HepG2 (cell line): ENCODE measurements around the gene CD84. TPM values are rescaled to one million over a fixed set of nuclear protein-coding genes. Genes with fewer than 3 reads are reported as not detected.

Experiments
- EP300 ChIP-seq, 3 experiments: sonication (generic) in 1 of 3; formaldehyde crosslinking in 1 of 3; IDR thresholded peaks; 2 replicates each; pipeline versions ENCODE4 v1.5.1 to v1.6.1; 2011 to 2020; ENCODE audit warnings: low read depth in 2 of 3, low read length in 2 of 3, borderline replicate concordance in 1 of 3, improper control_type of control experiment in 1 of 3, mild to moderate bottlenecking in 1 of 3, missing genetic modification reagents in 1 of 3, moderate library complexity in 1 of 3
- ETV6 ChIP-seq: sonication (generic); formaldehyde crosslinking; conservative IDR thresholded peaks from 2 replicates; pipeline ENCODE4 v1.4.0; 2020; ENCODE audit warnings: missing genetic modification reagents
- NFKBIZ ChIP-seq: IDR thresholded peaks from 2 replicates; pipeline ENCODE4 v1.6.1; 2018; ENCODE audit warnings: missing genetic modification reagents, missing compliant biosample characterization
- SP5 ChIP-seq: IDR thresholded peaks from 2 replicates; pipeline ENCODE4 v1.6.1; 2016; ENCODE audit warnings: low read depth, borderline replicate concordance
- TARDBP ChIP-seq: sonication (generic); formaldehyde crosslinking; IDR thresholded peaks from 2 replicates; pipeline ENCODE4 v1.8.0; 2022; ENCODE audit warnings: mild to moderate bottlenecking, missing genetic modification reagents
- ZBTB8A ChIP-seq: sonication (generic); formaldehyde crosslinking; IDR thresholded peaks from 2 replicates; pipeline ENCODE4 v1.4.0; 2020; ENCODE audit warnings: mild to moderate bottlenecking, low read depth, missing genetic modification reagents, borderline replicate concordance
- ZNF24 ChIP-seq: fragments of 450-650 bp; IDR thresholded peaks from 2 replicates; pipeline ENCODE4 v1.6.1; 2017; ENCODE audit warnings: antibody characterized with exemption, mild to moderate bottlenecking
- polyA plus RNA-seq, 8 experiments: library from polyadenylated mRNA; depleted of rRNA in 3 of 8; stranded (reverse) in 7 of 8; unstranded in 1 of 8; fragments of >200 nt; fragmentation: Illumina TruSeq in 4 of 8; extraction: Trizol in 4 of 8; gene quantifications; 2 replicates each; pipeline versions ENCODE4 v1.2.1 to v1.2.3, GENCODE V29; 2011 to 2016; ENCODE audit warnings: low read depth in 4 of 8, missing spikeins in 1 of 8, mixed read lengths in 1 of 8; ENCODE audit not compliant: insufficient read depth in 1 of 8
- total RNA-seq, 5 experiments: library from RNA; depleted of rRNA; stranded (reverse); fragments of >200 nt; fragmentation: Illumina TruSeq; extraction: Trizol; gene quantifications; 2 replicates each; pipeline ENCODE4 v1.2.3, GENCODE V29; 2016; ENCODE audit warnings: low read depth in 1 of 5
- TF ChIP-seq, protein P1 (sequence below): IDR thresholded peaks from 2 replicates; pipeline ENCODE4 v1.6.1; 2016; ENCODE audit warnings: missing biosample characterization, missing genetic modification reagents, low read depth
- TF ChIP-seq, protein P2 (sequence below): sonication (generic); formaldehyde crosslinking; IDR thresholded peaks from 2 replicates; pipeline ENCODE4 v1.8.0; 2022; ENCODE audit warnings: missing genetic modification reagents, mild to moderate bottlenecking, borderline replicate concordance
- TF ChIP-seq, protein P3 (sequence below): sonication (generic); formaldehyde crosslinking; IDR thresholded peaks from 2 replicates; pipeline ENCODE4 v1.4.0; 2020; ENCODE audit warnings: missing genetic modification reagents, borderline replicate concordance
- TF ChIP-seq, protein P4 (sequence below): sonication (generic); formaldehyde crosslinking; IDR thresholded peaks from 2 replicates; pipeline ENCODE4 v1.8.1; 2023; ENCODE audit warnings: mild to moderate bottlenecking, moderate library complexity, missing genetic modification reagents
- TF ChIP-seq, protein P5 (sequence below): sonication (generic); formaldehyde crosslinking; IDR thresholded peaks from 2 replicates; pipeline ENCODE4 v1.5.1; 2020; ENCODE audit warnings: missing genetic modification reagents, mild to moderate bottlenecking, borderline replicate concordance
- TF ChIP-seq, protein P6 (sequence below): sonication (generic); formaldehyde crosslinking; IDR thresholded peaks from 2 replicates; pipeline ENCODE4 v1.4.0; 2020; ENCODE audit warnings: missing genetic modification reagents
- TF ChIP-seq, protein P7 (sequence below): sonication (generic); formaldehyde crosslinking; IDR thresholded peaks from 2 replicates; pipeline ENCODE4 v1.5.0; 2020; ENCODE audit warnings: missing genetic modification reagents
- TF ChIP-seq, protein P8 (sequence below): sonication (generic); formaldehyde crosslinking; IDR thresholded peaks from 2 replicates; pipeline ENCODE4 v1.8.0; 2022; ENCODE audit warnings: mild to moderate bottlenecking, missing genetic modification reagents, moderate library complexity

The CD84 gene
- total and polyA plus RNA-seq, 2 of the 13 experiments (the other 11 are each of a cell fraction or from before 2014, with no cell fraction given): not detected

DNA sequence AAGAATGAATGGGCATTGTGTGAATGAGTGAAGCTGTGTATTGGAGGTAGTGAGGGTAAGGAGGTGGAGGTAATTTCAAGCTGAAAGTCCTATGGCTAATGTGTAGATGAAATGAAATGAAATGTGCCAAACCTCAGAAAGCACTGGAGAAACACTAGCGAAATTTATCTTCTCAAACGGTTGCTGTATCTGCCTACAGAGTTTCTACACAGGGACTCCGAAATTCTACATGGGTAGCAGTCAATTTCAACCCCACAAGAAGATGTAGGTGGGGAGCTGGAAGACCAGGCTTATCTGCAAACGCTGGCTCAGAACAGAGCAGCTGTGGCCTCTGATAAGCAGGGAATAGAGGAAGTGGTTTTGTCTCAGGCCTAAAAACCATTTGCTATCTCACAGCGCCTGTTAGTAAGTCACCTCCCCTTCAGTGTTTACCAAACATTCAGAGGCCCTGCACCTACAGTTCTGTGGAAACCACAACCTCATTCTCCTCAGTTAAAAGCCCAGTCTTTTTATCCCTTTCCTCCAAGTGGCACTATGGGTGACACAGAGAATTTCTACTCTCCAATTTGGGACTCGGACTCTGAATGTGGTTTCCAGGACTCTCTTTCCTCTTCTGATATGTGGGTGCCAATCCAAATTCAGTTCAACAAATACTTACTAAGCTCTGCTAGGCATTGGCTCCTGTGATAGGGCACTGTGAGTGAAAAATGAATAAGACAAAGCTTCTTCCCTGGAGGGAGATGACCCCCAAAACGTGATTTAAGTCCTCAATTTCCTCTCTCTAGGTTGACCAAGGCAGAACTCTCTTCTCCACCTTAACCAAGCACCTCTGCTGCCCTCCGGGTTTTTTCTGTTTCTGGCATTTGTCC, 39.1 kb downstream of the CD84 start (continued):
- TF ChIP-seq, protein P1, sequence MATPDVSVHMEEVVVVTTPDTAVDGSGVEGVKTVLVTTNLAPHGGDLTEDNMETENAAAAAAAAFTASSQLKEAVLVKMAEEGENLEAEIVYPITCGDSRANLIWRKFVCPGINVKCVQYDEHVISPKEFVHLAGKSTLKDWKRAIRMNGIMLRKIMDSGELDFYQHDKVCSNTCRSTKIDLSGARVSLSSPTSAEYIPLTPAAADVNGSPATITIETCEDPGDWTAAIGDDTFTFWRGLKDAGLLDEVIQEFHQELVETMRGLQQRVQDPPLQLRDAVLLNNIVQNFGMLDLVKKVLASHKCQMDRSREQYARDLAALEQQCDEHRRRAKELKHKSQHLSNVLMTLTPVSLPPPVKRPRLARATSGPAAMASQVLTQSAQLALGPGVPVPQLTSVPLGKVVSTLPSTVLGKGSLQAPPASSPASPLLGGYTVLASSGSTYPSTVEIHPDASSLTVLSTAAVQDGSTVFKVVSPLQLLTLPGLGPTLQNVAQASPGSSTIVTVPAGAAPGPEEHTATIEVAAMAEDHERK (CRISPR knock-in tag): no peak
- TF ChIP-seq ZNF24: no peak
- TF ChIP-seq, protein P2, sequence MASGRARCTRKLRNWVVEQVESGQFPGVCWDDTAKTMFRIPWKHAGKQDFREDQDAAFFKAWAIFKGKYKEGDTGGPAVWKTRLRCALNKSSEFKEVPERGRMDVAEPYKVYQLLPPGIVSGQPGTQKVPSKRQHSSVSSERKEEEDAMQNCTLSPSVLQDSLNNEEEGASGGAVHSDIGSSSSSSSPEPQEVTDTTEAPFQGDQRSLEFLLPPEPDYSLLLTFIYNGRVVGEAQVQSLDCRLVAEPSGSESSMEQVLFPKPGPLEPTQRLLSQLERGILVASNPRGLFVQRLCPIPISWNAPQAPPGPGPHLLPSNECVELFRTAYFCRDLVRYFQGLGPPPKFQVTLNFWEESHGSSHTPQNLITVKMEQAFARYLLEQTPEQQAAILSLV: no peak
- no peak for TF ChIP-seq EP300 (IDR thresholded peaks at IDR 0.05; ENCODE audit: low read depth in 2 of 2, low read length in 2 of 2)
- no peak for TF ChIP-seq EP300 (CRISPR knock-in tag; IDR thresholded peaks at IDR 0.05; ENCODE audit: borderline replicate concordance)
- TF ChIP-seq, protein P3, sequence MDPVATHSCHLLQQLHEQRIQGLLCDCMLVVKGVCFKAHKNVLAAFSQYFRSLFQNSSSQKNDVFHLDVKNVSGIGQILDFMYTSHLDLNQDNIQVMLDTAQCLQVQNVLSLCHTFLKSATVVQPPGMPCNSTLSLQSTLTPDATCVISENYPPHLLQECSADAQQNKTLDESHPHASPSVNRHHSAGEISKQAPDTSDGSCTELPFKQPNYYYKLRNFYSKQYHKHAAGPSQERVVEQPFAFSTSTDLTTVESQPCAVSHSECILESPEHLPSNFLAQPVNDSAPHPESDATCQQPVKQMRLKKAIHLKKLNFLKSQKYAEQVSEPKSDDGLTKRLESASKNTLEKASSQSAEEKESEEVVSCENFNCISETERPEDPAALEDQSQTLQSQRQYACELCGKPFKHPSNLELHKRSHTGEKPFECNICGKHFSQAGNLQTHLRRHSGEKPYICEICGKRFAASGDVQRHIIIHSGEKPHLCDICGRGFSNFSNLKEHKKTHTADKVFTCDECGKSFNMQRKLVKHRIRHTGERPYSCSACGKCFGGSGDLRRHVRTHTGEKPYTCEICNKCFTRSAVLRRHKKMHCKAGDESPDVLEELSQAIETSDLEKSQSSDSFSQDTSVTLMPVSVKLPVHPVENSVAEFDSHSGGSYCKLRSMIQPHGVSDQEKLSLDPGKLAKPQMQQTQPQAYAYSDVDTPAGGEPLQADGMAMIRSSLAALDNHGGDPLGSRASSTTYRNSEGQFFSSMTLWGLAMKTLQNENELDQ (CRISPR knock-in tag): no peak
- TF ChIP-seq SP5 (CRISPR knock-in tag): 0 out of 2 replicates have a peak, but pooled peaks have one; percentile 13
- TF ChIP-seq, protein P4, sequence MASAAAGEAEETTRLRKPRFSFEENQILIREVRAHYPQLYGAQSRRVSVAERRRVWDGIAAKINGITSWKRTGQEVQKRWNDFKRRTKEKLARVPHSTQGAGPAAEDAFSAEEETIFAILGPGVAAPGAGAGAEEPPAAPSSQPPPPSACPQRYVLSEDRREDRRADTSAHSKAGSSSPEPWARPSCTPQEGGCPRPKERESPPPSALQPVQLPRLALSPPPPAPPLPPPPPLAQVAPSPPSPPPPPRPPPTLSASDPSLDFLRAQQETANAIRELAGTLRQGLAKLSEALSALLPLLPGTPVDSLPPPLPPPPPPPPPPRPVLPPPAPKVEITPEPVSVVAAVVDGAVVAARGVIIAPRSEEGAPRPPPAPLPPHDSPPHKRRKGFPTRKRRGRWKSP (CRISPR knock-in tag): no peak
- TF ChIP-seq TARDBP (CRISPR knock-in tag): no peak
- no peak for TF ChIP-seq NFKBIZ (CRISPR knock-in tag)
- no peak for TF ChIP-seq ETV6
- TF ChIP-seq, protein P5, sequence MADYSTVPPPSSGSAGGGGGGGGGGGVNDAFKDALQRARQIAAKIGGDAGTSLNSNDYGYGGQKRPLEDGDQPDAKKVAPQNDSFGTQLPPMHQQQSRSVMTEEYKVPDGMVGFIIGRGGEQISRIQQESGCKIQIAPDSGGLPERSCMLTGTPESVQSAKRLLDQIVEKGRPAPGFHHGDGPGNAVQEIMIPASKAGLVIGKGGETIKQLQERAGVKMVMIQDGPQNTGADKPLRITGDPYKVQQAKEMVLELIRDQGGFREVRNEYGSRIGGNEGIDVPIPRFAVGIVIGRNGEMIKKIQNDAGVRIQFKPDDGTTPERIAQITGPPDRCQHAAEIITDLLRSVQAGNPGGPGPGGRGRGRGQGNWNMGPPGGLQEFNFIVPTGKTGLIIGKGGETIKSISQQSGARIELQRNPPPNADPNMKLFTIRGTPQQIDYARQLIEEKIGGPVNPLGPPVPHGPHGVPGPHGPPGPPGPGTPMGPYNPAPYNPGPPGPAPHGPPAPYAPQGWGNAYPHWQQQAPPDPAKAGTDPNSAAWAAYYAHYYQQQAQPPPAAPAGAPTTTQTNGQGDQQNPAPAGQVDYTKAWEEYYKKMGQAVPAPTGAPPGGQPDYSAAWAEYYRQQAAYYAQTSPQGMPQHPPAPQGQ: no peak
- no peak for TF ChIP-seq ZBTB8A (CRISPR knock-in tag)
- TF ChIP-seq, protein P6, sequence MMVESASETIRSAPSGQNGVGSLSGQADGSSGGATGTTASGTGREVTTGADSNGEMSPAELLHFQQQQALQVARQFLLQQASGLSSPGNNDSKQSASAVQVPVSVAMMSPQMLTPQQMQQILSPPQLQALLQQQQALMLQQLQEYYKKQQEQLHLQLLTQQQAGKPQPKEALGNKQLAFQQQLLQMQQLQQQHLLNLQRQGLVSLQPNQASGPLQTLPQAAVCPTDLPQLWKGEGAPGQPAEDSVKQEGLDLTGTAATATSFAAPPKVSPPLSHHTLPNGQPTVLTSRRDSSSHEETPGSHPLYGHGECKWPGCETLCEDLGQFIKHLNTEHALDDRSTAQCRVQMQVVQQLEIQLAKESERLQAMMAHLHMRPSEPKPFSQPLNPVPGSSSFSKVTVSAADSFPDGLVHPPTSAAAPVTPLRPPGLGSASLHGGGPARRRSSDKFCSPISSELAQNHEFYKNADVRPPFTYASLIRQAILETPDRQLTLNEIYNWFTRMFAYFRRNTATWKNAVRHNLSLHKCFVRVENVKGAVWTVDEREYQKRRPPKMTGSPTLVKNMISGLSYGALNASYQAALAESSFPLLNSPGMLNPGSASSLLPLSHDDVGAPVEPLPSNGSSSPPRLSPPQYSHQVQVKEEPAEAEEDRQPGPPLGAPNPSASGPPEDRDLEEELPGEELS (CRISPR knock-in tag): peak; percentile 45
- TF ChIP-seq, protein P7, sequence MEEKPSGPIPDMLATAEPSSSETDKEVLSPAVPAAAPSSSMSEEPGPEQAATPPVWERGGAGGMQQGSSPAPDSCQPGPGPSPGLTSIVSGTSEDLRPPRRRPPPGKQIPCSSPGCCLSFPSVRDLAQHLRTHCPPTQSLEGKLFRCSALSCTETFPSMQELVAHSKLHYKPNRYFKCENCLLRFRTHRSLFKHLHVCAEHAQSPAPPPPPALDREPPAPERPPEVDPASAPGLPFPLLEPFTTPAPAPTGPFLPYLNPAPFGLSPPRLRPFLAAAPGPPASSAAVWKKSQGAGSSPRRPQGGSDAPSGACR (CRISPR knock-in tag): no peak
- TF ChIP-seq, protein P8, sequence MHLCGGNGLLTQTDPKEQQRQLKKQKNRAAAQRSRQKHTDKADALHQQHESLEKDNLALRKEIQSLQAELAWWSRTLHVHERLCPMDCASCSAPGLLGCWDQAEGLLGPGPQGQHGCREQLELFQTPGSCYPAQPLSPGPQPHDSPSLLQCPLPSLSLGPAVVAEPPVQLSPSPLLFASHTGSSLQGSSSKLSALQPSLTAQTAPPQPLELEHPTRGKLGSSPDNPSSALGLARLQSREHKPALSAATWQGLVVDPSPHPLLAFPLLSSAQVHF (CRISPR knock-in tag): no peak
